Panc1 (cell line): Measurements from ENCODE around the gene HACD4.

Experiments used
- POLR2AphosphoS5 ChIP-seq: IDR thresholded peaks from 2 replicates; pipeline ENCODE4 v1.6.1; 2012; ENCODE audit warnings: mild to moderate bottlenecking, low read depth, low read length, moderate library complexity
- SIN3A ChIP-seq: IDR thresholded peaks from 2 replicates; pipeline ENCODE4 v1.6.1; 2012; ENCODE audit warnings: low read depth, mild to moderate bottlenecking, low read length, moderate library complexity, borderline replicate concordance; ENCODE audit not compliant: insufficient read depth
- TCF7L2 ChIP-seq: IDR thresholded peaks from 2 replicates; pipeline ENCODE4 v1.6.1; 2011; ENCODE audit warnings: mild to moderate bottlenecking, low read depth, low read length, inconsistent platforms
- TF ChIP-seq, protein P1 (sequence below): fragments of 450-650 bp; IDR thresholded peaks from 2 replicates; pipeline ENCODE4 v1.5.1; 2017; ENCODE audit warnings: mild to moderate bottlenecking
- TF ChIP-seq, protein P2 (sequence below), 2 experiments: IDR thresholded peaks; 2 replicates each; pipeline ENCODE4 v1.6.1; 2011 to 2012; ENCODE audit warnings: low read depth in 2 of 2, control low read depth in 1 of 2, low read length in 1 of 2, mild to moderate bottlenecking in 1 of 2, moderate library complexity in 1 of 2; ENCODE audit not compliant: insufficient read depth in 1 of 2

DNA sequence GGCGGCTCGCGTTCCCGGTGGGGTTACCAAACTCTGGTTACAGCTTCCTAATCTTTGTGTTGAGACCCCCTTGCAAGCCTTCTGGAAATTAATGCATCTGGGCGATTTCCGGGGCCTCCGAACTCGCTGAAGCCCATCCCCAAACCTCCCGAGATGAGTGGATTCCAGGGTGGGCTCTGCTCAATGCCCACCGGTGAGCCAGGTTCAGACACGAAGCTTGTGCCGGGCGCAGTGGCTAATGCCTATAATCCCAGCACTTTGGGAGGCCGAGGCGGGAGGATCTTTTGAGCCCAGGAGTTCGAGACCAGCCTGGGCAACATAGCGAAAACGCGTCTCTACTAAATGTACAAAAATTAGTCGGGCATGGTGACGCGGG is 356 bp upstream of the HACD4 start:
- TF ChIP-seq, protein P1, sequence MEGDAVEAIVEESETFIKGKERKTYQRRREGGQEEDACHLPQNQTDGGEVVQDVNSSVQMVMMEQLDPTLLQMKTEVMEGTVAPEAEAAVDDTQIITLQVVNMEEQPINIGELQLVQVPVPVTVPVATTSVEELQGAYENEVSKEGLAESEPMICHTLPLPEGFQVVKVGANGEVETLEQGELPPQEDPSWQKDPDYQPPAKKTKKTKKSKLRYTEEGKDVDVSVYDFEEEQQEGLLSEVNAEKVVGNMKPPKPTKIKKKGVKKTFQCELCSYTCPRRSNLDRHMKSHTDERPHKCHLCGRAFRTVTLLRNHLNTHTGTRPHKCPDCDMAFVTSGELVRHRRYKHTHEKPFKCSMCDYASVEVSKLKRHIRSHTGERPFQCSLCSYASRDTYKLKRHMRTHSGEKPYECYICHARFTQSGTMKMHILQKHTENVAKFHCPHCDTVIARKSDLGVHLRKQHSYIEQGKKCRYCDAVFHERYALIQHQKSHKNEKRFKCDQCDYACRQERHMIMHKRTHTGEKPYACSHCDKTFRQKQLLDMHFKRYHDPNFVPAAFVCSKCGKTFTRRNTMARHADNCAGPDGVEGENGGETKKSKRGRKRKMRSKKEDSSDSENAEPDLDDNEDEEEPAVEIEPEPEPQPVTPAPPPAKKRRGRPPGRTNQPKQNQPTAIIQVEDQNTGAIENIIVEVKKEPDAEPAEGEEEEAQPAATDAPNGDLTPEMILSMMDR = no peak
- TF ChIP-seq POLR2AphosphoS5 (no peak), SIN3A (no peak), TCF7L2 (no peak)
- TF ChIP-seq, protein P2, sequence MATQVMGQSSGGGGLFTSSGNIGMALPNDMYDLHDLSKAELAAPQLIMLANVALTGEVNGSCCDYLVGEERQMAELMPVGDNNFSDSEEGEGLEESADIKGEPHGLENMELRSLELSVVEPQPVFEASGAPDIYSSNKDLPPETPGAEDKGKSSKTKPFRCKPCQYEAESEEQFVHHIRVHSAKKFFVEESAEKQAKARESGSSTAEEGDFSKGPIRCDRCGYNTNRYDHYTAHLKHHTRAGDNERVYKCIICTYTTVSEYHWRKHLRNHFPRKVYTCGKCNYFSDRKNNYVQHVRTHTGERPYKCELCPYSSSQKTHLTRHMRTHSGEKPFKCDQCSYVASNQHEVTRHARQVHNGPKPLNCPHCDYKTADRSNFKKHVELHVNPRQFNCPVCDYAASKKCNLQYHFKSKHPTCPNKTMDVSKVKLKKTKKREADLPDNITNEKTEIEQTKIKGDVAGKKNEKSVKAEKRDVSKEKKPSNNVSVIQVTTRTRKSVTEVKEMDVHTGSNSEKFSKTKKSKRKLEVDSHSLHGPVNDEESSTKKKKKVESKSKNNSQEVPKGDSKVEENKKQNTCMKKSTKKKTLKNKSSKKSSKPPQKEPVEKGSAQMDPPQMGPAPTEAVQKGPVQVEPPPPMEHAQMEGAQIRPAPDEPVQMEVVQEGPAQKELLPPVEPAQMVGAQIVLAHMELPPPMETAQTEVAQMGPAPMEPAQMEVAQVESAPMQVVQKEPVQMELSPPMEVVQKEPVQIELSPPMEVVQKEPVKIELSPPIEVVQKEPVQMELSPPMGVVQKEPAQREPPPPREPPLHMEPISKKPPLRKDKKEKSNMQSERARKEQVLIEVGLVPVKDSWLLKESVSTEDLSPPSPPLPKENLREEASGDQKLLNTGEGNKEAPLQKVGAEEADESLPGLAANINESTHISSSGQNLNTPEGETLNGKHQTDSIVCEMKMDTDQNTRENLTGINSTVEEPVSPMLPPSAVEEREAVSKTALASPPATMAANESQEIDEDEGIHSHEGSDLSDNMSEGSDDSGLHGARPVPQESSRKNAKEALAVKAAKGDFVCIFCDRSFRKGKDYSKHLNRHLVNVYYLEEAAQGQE (IDR thresholded peaks at IDR 0.05; ENCODE audit: insufficient read depth in 1 of 2, low read depth in 2 of 2, low read length in 1 of 2) = no peak
